Trophoblast cell (in vitro differentiated cells and primary cell): ENCODE measurements around the gene ZNF668.

Experiments
- DNase-seq, 2 donors: peaks; one replicate each; pipeline ENCODE4 v3.0.0-alpha.2; 2016
- H2AFZ ChIP-seq: 2 replicates; pipeline ENCODE4 v1.6.1; 2013; ENCODE audit warnings: low read length, moderate library complexity, mild to moderate bottlenecking; ENCODE audit not compliant: insufficient read depth, poor library complexity
- H2AK5ac ChIP-seq: 2 replicates; pipeline ENCODE4 v1.6.1; 2013; ENCODE audit warnings: mild to moderate bottlenecking, low read length
- H2BK120ac ChIP-seq: 2 replicates; pipeline ENCODE4 v1.6.1; 2013; ENCODE audit warnings: low read length, mild to moderate bottlenecking, moderate library complexity; ENCODE audit not compliant: insufficient read depth, poor library complexity
- H2BK12ac ChIP-seq: 2 replicates; pipeline ENCODE4 v1.6.1; 2013; ENCODE audit warnings: mild to moderate bottlenecking, low read length, moderate library complexity
- H2BK5ac ChIP-seq: 2 replicates; pipeline ENCODE4 v1.6.1; 2013; ENCODE audit warnings: low read length, low read depth, moderate library complexity, mild to moderate bottlenecking; ENCODE audit not compliant: poor library complexity
- H3K14ac ChIP-seq: 2 replicates; pipeline ENCODE4 v1.6.1; 2013; ENCODE audit warnings: mild to moderate bottlenecking, low read length
- H3K18ac ChIP-seq: 2 replicates; pipeline ENCODE4 v1.6.1; 2013; ENCODE audit warnings: mild to moderate bottlenecking, low read length
- H3K23ac ChIP-seq: 2 replicates; pipeline ENCODE4 v1.6.1; 2013; ENCODE audit warnings: low read length
- H3K27ac ChIP-seq: 2 replicates; pipeline ENCODE4 v1.5.1; 2013; ENCODE audit warnings: low read depth, mild to moderate bottlenecking, inconsistent platforms, low read length, moderate library complexity
- H3K27me3 ChIP-seq: 2 replicates; pipeline ENCODE4 v1.6.1; 2013; ENCODE audit warnings: inconsistent platforms, mild to moderate bottlenecking, low read length, moderate library complexity; ENCODE audit not compliant: insufficient read depth
- H3K36me3 ChIP-seq, 2 experiments: 1 replicate in 1 of 2; 2 replicates in 1 of 2; pipeline ENCODE4 v1.6.1; 2013; ENCODE audit warnings: low read length in 2 of 2, mild to moderate bottlenecking in 2 of 2, moderate library complexity in 1 of 2; ENCODE audit not compliant: insufficient read depth in 2 of 2, control insufficient read depth in 1 of 2
- H3K4ac ChIP-seq: 2 replicates; pipeline ENCODE4 v1.6.1; 2013; ENCODE audit warnings: low read depth, mild to moderate bottlenecking, low read length, moderate library complexity
- H3K4me1 ChIP-seq, 2 experiments: 1 replicate in 1 of 2; 2 replicates in 1 of 2; pipeline ENCODE4 v1.6.1; 2013; ENCODE audit warnings: low read length in 2 of 2, mild to moderate bottlenecking in 2 of 2, moderate library complexity in 1 of 2; ENCODE audit not compliant: insufficient read depth in 2 of 2, control insufficient read depth in 1 of 2
- H3K4me2 ChIP-seq: 2 replicates; pipeline ENCODE4 v1.6.1; 2013; ENCODE audit warnings: inconsistent platforms, mild to moderate bottlenecking, low read length, moderate library complexity
- H3K4me3 ChIP-seq: 2 replicates; pipeline ENCODE4 v1.5.1; 2013; ENCODE audit warnings: mild to moderate bottlenecking, low read depth, low read length, inconsistent platforms
- H3K79me1 ChIP-seq: one replicate; pipeline ENCODE4 v1.6.1; 2013; ENCODE audit warnings: low read length
- H3K79me2 ChIP-seq: 2 replicates; pipeline ENCODE4 v1.6.1; 2013; ENCODE audit warnings: low read length, mild to moderate bottlenecking; ENCODE audit not compliant: control insufficient read depth, insufficient read depth, poor library complexity
- H3K9ac ChIP-seq: 2 replicates; pipeline ENCODE4 v1.6.1; 2013; ENCODE audit warnings: mild to moderate bottlenecking, low read length
- H3K9me3 ChIP-seq: 2 replicates; pipeline ENCODE4 v1.6.1; 2013; ENCODE audit warnings: low read depth, mild to moderate bottlenecking, control low read depth, inconsistent platforms, low read length; ENCODE audit not compliant: insufficient read depth
- H4K12ac ChIP-seq: 2 replicates; pipeline ENCODE4 v1.6.1; 2013; ENCODE audit warnings: low read depth, mild to moderate bottlenecking, low read length, moderate library complexity
- H4K8ac ChIP-seq: 2 replicates; pipeline ENCODE4 v1.6.1; 2013; ENCODE audit warnings: low read depth, mild to moderate bottlenecking, low read length, moderate library complexity
- H4K91ac ChIP-seq: one replicate; pipeline ENCODE4 v1.6.1; 2013; ENCODE audit warnings: low read depth, mild to moderate bottlenecking, low read length, moderate library complexity
- WGBS: extraction: QIAGEN DNeasy Blood & Tissue Kit; methylation state at CpG from one replicate; pipeline ENCODE4 v1.1.7; 2013; ENCODE audit warnings: missing lambda C conversion rate; ENCODE audit not compliant: insufficient read length, insufficient coverage; ENCODE audit errors: extremely low coverage; 5-methylcytosine and 5-hydroxymethylcytosine counted together

Gene ZNF668

GRCh38 chr16:31080756-31081419 lies 6.8 kb upstream of the ZNF668 start:
- H3K4me3 ChIP-seq = no peak overlapping the region

GRCh38 chr16:31080035-31080629 lies 6.1 kb upstream of the ZNF668 start:
- no peak overlapping the region for H2AK5ac ChIP-seq
- no CpG with 5 or more reads among the region's 40 CpGs for WGBS
- H3K9me3 ChIP-seq = no peaks in the 10 kb centered on the region
- no peaks in the 10 kb centered on the region for H3K79me1 ChIP-seq
- no peak overlapping the region for H3K4me3 ChIP-seq
- no peak overlapping the region for H2AFZ ChIP-seq
- H3K23ac ChIP-seq = no peak overlapping the region
- H3K4me2 ChIP-seq = no peak overlapping the region
- no peaks in the 10 kb centered on the region for H3K79me2 ChIP-seq
- H3K27ac ChIP-seq = no peak overlapping the region
- H3K4me1 ChIP-seq = no peaks in the 10 kb centered on the region
- no peak overlapping the region for H3K9ac ChIP-seq
- H2BK12ac ChIP-seq = no peak overlapping the region
- H4K12ac ChIP-seq = no peak overlapping the region
- H3K14ac ChIP-seq = no peak overlapping the region
- DNase-seq = no peak
- no peak overlapping the region for H2BK5ac ChIP-seq
- no peaks in the 10 kb centered on the region for H3K27me3 ChIP-seq
- no peak overlapping the region for H4K91ac ChIP-seq
- H3K18ac ChIP-seq = no peak overlapping the region
- no peak overlapping the region for H4K8ac ChIP-seq
- H3K36me3 ChIP-seq = peaks cover 67 to 84% of the 10 kb centered on the region in 2 experiments
- no peak overlapping the region for H3K4ac ChIP-seq
- H2BK120ac ChIP-seq = no peak overlapping the region

More at GRCh38 chr16:31080756-31081419, 6.8 kb upstream of the ZNF668 start:
- H3K18ac ChIP-seq = no peak overlapping the region
- no peak for DNase-seq
- H3K79me1 ChIP-seq = no peaks in the 10 kb centered on the region
- no peak overlapping the region for H2BK12ac ChIP-seq
- no peak overlapping the region for H2AFZ ChIP-seq
- H3K27me3 ChIP-seq = no peaks in the 10 kb centered on the region
- H4K91ac ChIP-seq = no peak overlapping the region
- H3K4me2 ChIP-seq = no peak overlapping the region
- H3K4ac ChIP-seq = no peak overlapping the region
- no peak overlapping the region for H4K8ac ChIP-seq
- no peak overlapping the region for H2BK120ac ChIP-seq
- peaks cover 71 to 89% of the 10 kb centered on the region in 2 experiments for H3K36me3 ChIP-seq
- H2AK5ac ChIP-seq = no peak overlapping the region
- H4K12ac ChIP-seq = no peak overlapping the region
- no peaks in the 10 kb centered on the region for H3K4me1 ChIP-seq
- no peaks in the 10 kb centered on the region for H3K9me3 ChIP-seq
- H3K27ac ChIP-seq = no peak overlapping the region
- H2BK5ac ChIP-seq = no peak overlapping the region
- no peaks in the 10 kb centered on the region for H3K79me2 ChIP-seq
- H3K14ac ChIP-seq = no peak overlapping the region
- WGBS = no CpG with 5 or more reads among the region's 13 CpGs
- H3K23ac ChIP-seq = no peak overlapping the region
- H3K9ac ChIP-seq = no peak overlapping the region

- Histone ChIP-seq H3K4ac (no peak overlapping the region), H3K9ac (no peak overlapping the region), H3K18ac (no peak overlapping the region), H4K91ac (no peak overlapping the region), H2BK5ac (no peak overlapping the region), H3K27ac (no peak overlapping the region), H3K4me1 (no peaks in the 10 kb centered on the region), H3K4me3 (no peak overlapping the region), H3K36me3 (peaks cover 67 to 78% of the 10 kb centered on the region in 2 experiments), H3K4me2 (no peak overlapping the region), H3K14ac (no peak overlapping the region), H4K8ac (no peak overlapping the region), H3K9me3 (no peaks in the 10 kb centered on the region), H2AK5ac (no peak overlapping the region), H4K12ac (no peak overlapping the region), H2BK12ac (no peak overlapping the region), H3K79me2 (peaks cover 5% of the 10 kb centered on the region), H3K79me1 (peaks cover 3% of the 10 kb centered on the region), H2BK120ac (no peak overlapping the region), H2AFZ (no peak overlapping the region), H3K23ac (no peak overlapping the region), H3K27me3 (no peaks in the 10 kb centered on the region)
- DNase-seq = no peak
- no CpG with 5 or more reads among the region's 13 CpGs for WGBS
Measured at GRCh38 chr16:31079342-31079944, 5.4 kb upstream of the ZNF668 start.

GRCh38 chr16:31078597-31079341 lies 4.7 kb upstream of the ZNF668 start:
- no peaks in the 10 kb centered on the region for H3K4me1 ChIP-seq
- no peak overlapping the region for H3K27ac ChIP-seq
- no peak overlapping the region for H3K18ac ChIP-seq
- no peak overlapping the region for H2AFZ ChIP-seq
- H3K79me1 ChIP-seq = peaks cover 6% of the 10 kb centered on the region
- no peak overlapping the region for H4K91ac ChIP-seq
- H3K4me3 ChIP-seq = no peak overlapping the region
- no peak overlapping the region for H2BK120ac ChIP-seq
- H2BK12ac ChIP-seq = no peak overlapping the region
- H3K27me3 ChIP-seq = no peaks in the 10 kb centered on the region
- no peak overlapping the region for H2BK5ac ChIP-seq
- no peak for DNase-seq
- no peak overlapping the region for H3K14ac ChIP-seq
- H4K12ac ChIP-seq = no peak overlapping the region
- no CpG with 5 or more reads among the region's 15 CpGs for WGBS
- peaks cover 6% of the 10 kb centered on the region for H3K79me2 ChIP-seq
- H3K36me3 ChIP-seq = peaks cover 63 to 72% of the 10 kb centered on the region in 2 experiments
- H3K9ac ChIP-seq = no peak overlapping the region
- H3K23ac ChIP-seq = no peak overlapping the region
- no peak overlapping the region for H3K4ac ChIP-seq
- no peak overlapping the region for H2AK5ac ChIP-seq
- H4K8ac ChIP-seq = no peak overlapping the region
- H3K9me3 ChIP-seq = no peaks in the 10 kb centered on the region
- H3K4me2 ChIP-seq = no peak overlapping the region
